AG09319 (cell line): ENCODE data around the gene PHYKPL.

Experiments
- DNase-seq: peaks from one replicate; pipeline ENCODE4 v3.0.0-alpha.2; 2010; ENCODE audit warnings: low read depth; ENCODE audit errors: extremely low read depth
- CTCF ChIP-seq: IDR thresholded peaks from 2 replicates; pipeline ENCODE4 v1.5.1; 2011; ENCODE audit warnings: low read depth, mild to moderate bottlenecking, inconsistent platforms, low read length, moderate library complexity

The PHYKPL gene

DNA sequence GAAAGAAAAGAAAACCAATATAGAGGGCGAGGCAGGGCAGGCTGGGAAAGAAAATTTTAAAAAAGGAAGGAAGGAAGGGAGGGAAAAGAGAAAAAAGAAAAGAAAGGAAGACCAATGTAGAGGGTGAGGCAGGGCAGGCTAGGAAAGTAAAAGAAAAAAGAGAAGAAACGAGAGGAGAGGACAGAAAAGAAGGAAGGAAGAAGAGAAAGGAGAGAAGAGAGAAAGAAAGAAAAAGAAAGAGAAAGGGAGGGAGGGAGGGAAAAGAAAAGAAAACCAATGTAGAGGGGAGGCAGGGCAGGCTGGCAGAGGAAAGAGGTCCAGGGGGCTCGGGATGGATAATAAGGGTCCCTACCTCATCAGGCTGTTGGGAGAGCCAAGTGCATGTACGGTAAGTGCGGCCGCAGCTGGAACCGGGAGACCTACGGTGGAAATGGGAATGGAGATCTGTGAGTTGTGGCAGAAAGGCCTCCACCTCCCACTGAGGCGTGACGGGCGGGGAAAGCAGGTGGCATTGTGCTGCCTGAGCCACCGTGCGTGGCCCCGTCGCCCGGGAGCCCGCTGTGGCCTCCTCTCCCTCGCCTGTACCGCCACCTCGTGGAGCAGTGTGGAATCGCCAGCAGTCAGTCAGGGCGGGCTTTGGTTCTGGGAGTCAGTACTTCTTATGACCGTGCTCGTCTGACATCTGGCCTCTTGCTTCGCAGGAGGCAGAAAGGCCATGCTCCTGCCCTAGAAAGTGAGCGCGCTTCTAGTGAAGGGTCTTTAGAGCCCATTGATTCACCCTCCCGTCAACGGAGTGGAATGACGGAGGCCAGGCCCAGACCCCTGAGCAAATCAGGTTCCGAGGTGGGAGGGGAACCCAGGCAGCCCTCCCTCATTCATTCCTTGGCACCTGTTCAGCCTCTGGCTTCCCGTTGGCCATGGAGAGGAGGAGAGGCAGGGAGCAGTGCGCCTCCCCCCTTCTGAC is 68.5 kb downstream of the PHYKPL start:
- DNase-seq: no peak
- peak; percentile 99 for TF ChIP-seq CTCF

GRCh38 chr5:178162481-178162880 is 70.1 kb downstream of the PHYKPL start:
- TF ChIP-seq CTCF: no peak
- no peak for DNase-seq

- no peak for TF ChIP-seq CTCF
- DNase-seq: no peak
Measured at GRCh38 chr5:178160176-178160575, 72.4 kb downstream of the PHYKPL start.
